HuH-7 (cell line): ENCODE data around the gene IFIT2.
"Not testable (repeated sequence)": the region's sequence is repeated elsewhere in the genome, so short reads cannot be mapped to it uniquely, and the experiment has no call there.

Source experiments
- DNase-seq: peaks from one replicate; pipeline ENCODE4 v3.0.0; 2011; ENCODE audit warnings: low spot score

Gene IFIT2

DNA sequence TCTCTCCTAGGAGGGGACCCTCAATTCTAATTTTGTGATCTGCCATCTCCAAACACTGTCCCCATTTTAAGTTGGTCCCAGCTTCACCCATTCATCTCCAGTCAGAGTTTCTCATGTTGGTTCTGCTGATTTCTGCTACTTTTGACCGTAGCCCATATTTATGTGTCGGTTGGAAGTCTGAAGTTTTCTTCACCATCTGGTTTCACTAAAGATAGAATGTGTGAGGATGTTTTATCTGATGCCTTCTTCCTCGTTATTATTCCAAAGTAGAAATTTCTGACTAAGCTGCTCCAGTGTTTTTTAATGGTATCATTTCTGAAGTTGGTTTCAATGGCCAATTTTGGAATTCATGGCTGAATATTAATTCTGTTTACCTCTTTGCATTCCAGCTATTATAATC, 21.3 kb upstream of the IFIT2 start:
- no peak for DNase-seq

DNA sequence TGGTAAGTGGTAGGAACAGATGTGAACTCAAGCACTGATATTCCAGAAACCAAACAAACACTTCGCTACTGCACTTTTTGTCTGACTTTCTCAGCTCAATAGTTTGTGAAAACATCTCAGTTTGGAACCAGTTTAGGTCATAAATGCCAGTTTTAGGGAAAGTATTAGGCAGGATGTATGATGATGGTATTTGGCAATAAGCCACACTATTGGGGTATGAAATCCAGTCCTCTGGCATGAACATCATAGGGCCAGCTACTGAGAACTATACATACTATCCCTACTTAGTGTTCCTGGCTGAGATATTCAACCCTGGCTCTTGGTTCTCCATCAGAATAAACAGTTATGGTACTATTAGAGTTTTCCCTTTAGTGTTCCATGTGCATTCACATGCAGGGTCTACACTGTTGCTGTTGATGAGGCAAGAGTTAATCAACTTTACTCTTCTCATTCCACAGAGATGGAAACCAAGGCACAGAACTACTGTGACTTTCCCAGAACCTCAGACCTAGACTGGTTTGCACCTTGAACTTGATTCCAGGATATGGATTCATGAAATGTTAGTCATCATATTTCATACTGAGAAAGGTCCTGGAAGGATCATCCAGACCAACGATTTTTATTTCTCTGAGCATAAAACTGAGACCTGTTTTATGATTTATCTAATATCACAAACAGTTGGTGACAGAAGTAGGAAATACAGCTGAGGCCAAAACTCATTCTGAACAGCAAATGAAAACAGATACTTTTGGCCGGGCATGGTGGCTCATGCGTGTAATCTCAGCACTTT, 20.0 kb upstream of the IFIT2 start:
- DNase-seq, result no peak

DNA sequence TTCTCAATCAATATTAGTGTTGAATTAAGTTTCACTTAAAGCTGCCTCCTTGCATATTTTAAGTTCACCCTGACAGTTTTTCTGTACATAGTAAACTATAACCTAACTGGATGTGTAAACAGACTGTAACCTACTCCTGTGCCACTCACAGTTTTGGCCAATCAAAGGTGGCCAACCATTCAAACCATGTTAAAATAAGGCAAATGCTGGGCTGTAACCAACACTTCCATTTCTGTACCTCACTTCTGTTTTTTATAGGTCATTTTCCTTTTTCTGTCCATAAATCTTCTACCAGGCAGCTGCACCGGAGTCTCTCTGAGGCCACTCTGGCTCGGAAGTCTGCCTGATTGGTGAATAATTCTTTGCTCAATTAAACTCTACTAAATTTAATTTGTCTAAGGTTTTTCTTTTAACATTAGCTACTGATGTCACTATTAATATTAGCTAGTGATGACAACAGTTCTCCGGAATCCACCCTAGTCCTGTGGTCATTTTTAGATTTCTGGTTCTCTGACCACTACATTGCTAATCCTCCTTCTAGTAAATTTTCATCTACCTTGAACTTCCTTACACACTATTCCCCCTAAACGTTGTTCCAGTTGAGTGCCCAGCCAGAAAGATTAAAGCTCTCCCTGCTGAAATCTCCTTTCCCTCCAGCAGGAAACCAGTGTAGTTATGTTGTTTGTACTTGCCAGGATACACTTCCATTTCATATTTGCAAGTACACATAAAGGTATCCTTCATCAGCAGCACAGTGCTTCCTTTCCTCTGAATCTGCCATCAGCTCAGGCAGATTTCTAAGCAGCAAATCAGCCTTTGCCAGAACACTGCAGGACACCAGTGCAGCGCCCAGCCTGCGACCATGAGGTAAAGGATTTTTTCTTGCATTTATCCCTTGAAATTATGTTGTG, 18.6 kb upstream of the IFIT2 start:
- DNase-seq, result no peak

DNA sequence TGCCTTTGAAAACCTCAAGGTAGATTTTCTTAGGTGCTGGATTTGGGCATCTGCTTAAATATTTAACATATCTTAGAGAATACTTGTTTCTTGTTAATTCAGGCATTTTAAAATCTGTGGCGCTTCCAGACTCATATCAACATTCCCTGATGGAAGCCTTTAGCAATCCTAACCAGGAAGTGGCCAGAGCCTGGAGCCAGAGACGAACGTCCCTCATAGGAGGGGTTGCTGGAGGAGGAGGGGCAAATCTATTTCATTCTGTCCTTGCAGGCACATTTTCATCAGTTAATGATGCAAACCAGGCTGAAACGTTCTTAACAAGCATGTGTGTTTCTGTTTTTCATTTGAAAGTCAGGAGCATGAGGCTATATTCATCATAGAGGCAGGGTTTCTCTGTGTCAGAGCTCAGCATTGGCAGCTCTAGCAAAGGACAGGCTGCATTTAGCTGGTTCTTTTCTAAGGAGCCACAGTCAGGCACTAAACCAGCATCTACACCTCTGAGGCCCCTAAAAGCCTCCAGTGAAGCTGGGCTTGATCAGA, 17.8 kb upstream of the IFIT2 start:
- peak; percentile 30 for DNase-seq

DNA sequence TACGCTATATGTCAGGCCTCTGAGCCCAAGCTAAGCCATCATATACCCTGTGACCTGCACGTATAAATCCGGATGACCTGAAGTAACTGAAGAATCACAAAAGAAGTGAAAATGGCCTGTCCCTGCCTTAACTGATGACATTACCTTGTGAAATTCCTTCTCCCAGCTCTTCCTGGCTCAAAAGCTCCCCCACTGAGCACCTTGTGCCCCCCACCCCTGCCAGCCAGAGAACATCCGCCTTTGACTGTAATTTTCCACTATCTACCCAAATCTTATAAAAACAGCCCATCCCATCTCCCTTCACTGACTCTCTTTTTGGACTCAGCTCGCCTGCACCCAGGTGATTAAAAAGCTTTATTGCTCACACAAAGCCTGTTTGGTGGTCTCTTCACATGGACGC, 17.1 kb upstream of the IFIT2 start:
- DNase-seq, result not testable (repeated sequence)

DNA sequence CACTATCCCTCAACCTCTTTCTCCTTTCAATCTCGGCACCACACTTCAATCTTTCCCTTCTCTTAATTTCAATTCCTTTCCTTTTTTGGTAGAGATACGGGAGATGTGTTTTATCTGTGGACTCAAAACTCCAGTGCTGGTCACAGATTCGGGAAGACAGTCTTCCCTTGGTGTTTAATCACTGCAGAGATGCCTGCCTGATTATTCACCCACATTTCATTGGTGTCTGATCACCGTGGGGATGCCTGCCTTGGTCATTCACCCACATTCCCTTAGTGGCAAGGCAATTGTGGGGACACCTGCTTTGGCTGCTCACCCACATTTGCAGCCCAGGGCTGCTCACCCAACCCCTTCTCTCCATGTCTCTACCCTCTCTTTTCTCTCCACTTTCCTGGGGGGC, 16.5 kb upstream of the IFIT2 start:
- not testable (repeated sequence) for DNase-seq

DNA sequence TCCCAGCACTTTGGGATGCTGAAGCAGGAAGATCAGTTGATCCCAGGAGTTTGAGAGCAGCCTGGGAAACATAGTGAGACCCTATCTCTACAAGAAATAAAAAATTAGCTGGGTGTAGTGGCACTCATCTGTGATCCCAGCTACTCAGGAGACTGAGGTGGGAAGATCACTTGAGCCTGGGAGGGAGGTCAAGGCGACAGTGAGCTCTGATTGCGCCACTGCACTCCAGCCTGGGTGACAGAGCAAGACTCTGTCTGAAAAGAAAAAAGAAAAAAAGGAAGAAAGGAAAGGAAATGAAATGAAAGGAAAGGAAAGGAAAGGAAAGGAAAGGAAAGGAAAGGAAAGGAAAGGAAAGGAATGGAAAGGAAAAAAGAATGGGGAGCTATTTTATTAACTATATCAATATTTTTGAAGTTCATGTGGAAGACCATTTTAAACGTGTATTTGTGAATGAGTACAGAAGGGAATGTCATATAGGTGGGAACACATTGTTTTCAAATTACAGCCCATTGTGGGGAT, 7.1 kb upstream of the IFIT2 start:
- no peak for DNase-seq

DNA sequence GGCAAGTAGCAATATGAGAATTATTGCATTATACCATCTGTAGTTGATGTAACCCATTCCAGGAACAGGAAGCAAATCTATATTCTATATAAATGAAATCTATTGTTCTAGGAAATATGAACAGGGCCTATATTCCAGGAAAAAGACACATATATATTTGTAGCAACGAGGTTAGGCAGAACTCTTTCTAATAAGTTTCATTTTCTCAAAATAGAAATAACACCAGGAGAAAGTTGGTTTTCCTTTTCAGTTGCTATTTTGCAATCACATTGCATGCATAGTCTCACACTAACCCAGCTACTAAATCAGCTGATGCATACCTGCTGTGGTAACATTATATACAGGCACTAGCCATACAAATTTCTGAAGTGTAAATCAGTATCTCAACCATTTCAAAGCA, 6.2 kb upstream of the IFIT2 start:
- no peak for DNase-seq

DNA sequence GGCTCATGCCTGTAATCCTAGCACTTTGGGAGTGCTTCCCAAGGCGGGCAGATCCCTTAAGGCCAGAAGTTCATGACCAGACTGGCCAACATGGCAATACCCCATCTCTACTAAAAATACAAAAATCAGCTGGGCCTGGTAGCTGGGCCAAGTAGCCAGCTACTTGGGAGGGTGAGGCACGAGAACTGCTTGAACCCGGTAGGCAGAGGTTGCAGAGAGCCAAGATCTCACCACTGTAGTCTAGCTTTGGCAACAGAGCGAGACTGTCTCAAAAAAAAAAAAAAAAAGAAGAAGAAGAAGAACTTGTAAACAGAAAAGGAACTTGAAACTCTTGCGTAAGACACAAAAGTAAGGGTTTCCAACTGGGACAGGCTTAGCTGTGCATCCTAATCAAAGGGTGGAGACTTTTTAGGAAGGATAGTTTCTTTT, 5.6 kb upstream of the IFIT2 start:
- DNase-seq, result no peak

DNA sequence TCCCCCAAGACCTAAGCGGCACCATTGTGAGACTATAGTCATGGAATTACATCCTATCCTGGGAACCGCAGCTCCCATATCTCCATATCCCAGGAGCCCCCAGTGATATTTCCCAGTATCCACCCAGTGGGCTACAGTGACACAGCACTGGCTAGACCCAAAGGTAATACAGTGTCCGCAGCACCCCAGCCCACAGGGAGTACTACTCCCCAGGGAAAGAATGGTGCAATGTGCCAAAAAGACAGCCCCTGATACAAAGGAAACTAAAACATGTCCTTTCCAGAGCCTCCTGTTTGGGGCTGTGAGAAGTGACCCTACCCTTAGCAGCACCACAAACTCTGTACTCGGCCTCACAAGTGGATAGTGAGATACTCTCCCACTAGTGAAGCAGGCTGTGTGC, 4.5 kb upstream of the IFIT2 start:
- DNase-seq, result no peak

DNA sequence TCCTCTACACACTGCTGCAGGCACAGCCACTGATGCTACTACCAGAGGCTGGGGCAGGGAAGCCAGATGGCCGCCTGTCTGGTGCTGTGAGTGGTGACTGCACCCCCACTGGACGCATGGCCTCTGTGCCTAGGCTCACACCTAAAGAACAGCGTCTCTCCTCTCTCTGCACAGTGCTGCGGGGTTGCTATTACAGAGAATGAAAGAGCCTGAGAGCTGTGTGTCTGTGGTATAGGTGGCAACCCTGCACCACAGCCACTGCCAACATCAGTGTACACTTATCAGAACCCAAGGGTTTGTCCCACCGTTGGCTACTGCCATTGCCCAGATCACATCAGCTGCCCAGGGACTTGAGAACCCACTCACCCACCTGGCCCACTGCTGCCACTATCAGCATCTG, 4.1 kb upstream of the IFIT2 start:
- DNase-seq, result no peak

DNA sequence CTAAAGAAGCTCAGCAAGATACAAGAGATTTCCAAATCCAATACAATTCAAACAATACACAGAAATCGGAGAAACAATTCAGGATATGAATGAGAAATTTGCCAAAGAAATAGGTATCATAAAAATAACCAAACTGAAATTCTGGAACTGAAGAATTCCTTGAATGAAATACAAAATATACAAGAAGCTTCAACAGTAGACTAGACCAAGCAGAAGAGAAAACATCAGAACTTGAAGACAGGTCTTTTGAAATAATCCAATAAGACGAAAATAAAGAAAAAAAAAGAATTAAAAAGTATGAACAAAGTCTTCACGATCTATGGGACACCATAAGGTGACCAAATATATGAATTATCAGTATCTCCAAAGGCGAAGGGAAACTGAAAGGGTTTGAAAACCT, 2.8 kb upstream of the IFIT2 start:
- DNase-seq, result no peak

DNA sequence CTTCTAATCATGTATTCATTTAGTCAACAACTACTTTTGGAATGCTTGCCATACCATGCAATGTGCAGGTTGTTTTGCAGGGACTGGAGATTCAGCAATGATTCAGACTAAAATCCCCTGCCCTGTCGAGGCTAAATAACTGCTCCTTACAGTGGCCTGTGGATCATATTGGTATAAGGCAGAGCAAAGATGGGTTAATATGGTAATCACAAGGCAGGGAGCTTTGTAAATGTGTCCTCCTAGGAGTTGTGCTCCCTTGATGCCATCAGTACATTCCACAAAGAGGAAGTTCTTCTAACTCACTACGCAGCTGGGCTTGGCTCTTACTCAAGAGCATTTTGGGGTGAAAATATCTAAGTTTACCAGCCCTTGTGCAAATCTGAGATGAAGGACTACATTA, 614 bp upstream of the IFIT2 start:
- no peak for DNase-seq

DNA sequence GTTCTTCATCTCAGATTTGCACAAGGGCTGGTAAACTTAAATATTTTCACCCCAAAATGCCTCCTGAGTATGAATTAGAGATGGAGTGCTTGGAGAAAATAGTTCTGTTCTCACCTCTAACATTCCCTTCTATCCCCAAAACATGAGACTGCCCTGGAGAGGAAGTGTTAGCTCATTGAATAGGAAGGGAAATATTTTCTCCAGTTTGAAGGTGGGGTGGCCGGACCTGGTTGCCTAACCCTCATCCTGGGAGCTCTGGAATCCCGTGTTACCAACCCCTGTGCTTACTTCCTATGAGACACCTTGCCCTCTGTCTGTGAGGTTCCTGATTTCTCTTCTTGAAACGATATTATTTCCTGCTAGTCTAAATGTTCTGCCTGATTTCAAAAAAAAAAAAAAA, 779 bp downstream of the IFIT2 start:
- no peak for DNase-seq

DNA sequence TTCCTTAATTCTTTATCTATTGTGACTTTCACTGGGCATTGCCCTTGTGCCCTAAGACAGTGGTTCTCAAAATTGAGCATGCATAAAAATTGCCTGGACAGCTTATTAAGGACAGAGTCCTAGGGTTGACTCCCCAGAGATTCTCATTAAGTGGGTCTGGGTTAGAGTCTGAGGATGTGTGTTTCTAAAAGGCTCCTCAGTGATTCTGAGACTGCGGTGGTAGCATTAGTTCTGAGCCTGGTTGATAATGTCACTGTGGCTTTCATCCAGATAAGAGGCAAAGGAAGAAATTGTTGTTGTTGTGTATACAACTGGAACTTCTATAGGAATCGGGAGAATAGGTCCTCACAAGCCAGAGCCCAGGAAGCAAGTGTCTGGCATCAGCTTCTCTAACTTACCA, 1.3 kb downstream of the IFIT2 start:
- no peak for DNase-seq

DNA sequence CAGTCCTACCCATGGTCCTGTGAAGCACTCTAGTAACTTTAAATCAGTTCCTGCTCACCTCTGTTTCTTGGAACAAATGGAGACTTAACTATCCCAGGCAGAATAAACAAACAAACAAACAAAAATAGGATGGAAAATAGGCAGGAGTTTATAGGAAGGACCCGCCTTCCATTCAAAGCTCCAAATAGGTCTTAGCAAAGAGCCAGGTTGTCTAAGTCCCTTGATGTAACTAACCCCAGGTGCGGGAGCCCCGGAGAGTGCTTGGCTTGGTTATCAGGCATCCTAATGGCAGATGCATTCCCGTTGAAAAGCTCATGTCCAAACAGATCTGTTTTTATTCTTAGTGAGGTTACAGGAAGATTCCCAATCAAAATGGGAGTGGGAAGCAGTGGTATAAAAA, 2.2 kb downstream of the IFIT2 start:
- DNase-seq, result no peak

DNA sequence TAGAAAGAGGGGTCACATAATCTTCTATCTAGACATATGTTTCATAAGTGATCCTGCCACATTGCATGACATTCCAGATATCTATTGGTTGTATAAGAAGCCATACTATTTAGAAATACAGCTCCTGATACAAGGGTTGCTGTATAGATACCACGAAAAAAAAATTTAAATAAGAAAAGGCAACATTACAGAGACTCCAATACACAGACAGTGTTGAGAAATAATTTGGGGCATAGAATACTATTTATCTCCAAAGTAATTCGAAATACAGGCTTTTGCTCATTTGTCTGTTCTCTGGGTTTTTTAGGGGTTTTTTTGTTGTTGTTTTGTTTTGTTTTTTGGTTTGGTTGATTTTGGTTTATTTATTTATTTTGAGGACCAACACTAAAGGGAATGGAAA, 2.6 kb downstream of the IFIT2 start:
- DNase-seq, result no peak

DNA sequence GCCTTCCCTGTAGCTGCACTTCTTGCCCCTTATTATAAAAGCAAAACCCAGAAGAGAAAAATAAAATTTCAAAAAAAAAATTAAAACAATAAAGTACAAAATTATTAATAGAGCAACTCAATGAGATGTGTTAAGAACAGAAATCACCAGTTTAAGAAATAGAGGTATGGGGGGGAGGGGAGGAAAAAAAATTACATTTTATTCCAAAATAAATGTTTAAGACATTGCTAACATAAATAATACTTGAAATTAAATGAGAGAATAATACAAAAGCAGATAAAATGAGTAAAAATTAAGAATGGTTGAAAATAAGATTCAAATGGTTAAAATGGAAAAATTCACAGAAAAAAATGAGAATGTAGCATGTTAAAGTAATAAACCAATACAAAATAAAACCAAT, 3.1 kb downstream of the IFIT2 start:
- no peak for DNase-seq

DNA sequence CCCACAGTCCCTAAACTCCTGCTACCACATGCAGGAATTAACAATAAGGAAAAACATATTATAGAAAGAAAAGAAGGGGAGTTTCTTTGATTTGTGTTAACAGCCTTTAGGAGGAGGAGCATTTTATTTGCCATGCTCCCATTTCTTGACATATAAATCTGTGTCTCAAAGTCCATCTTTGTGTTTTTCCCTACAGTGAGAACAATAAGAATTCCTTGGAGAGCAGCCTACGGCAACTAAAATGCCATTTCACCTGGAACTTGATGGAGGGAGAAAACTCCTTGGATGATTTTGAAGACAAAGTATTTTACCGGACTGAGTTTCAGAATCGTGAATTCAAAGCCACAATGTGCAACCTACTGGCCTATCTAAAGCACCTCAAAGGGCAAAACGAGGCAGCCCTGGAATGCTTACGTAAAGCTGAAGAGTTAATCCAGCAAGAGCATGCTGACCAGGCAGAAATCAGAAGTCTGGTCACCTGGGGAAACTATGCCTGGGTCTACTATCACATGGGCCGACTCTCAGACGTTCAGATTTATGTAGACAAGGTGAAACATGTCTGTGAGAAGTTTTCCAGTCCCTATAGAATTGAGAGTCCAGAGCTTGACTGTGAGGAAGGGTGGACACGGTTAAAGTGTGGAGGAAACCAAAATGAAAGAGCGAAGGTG, 4.1 kb downstream of the IFIT2 start:
- no peak for DNase-seq

DNA sequence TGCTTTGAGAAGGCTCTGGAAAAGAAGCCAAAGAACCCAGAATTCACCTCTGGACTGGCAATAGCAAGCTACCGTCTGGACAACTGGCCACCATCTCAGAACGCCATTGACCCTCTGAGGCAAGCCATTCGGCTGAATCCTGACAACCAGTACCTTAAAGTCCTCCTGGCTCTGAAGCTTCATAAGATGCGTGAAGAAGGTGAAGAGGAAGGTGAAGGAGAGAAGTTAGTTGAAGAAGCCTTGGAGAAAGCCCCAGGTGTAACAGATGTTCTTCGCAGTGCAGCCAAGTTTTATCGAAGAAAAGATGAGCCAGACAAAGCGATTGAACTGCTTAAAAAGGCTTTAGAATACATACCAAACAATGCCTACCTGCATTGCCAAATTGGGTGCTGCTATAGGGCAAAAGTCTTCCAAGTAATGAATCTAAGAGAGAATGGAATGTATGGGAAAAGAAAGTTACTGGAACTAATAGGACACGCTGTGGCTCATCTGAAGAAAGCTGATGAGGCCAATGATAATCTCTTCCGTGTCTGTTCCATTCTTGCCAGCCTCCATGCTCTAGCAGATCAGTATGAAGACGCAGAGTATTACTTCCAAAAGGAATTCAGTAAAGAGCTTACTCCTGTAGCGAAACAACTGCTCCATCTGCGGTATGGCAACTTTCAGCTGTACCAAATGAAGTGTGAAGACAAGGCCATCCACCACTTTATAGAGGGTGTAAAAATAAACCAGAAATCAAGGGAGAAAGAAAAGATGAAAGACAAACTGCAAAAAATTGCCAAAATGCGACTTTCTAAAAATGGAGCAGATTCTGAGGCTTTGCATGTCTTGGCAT, 4.8 kb downstream of the IFIT2 start:
- no peak for DNase-seq

DNA sequence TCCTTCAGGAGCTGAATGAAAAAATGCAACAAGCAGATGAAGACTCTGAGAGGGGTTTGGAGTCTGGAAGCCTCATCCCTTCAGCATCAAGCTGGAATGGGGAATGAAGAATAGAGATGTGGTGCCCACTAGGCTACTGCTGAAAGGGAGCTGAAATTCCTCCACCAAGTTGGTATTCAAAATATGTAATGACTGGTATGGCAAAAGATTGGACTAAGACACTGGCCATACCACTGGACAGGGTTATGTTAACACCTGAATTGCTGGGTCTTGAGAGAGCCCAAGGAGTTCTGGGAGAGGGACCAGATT, 5.4 kb downstream of the IFIT2 start:
- DNase-seq, result no peak

DNA sequence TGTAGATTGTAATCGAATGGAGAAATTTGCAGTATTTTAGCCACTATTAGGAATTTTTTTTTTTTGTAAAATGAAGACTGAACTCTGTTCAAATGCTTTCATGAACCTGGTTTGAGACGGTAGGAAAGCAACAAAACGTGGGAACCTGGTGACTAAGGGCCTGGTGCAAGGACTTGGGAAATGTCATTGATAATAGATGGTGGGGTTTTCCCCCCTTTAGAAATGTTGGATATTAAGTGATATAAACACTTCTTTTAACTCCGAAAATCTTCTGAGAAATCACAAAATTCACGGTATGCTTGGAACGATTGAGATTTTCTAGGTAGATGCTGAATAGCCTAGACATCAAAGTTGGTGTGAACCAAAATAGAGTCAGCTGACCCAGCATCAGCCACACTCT, 6.4 kb downstream of the IFIT2 start:
- no peak for DNase-seq
